ENCODE data around the gene CFL1. TPM values are rescaled to one million over a fixed set of nuclear protein-coding genes. Genes with fewer than 3 reads are reported as not detected.
A peak's percentile ranks its signal among the peaks of the same experiment; 100 is the strongest.

CFL1 gene
- total and polyA plus RNA-seq, 2 experiments from 2014 or later: 1,393 to 2,124 TPM

DNA sequence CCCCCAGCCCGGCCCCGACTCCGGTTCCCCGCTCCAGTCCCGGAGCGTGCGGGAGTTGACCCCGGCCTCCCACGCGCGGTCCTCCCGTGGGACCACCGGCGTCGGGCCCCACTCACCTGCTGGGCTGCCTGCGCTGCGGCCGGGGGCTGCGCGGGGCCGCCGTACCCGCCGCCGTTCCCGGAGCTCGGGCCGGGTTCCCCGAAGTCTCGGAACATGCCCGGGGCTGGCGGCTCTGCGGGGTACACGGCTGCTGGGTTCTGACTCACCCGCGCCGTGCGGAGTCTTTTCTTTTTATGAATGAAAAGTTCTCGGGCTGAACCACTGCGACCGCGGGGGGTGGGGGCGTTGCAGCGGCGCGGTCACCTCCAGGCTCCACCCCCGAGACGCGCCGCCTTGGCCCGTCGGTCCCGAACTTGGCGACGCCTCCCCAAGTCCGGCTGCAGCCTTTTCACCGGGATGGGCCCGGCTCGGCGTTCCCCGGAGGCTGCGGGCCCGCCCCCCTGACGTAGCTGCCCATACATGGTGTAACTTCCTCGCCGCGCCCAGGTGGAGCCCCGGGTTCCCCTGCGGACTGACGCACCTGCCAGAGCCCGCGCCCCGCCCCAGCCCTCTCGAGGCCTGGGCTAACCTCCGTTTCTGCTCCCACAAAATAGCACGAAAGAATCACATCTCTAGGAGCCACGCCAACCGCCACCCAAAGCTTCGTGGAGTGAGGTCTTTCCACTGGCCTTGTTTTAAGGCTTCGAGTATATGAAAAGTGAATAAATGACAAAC, 42.3 kb upstream of the CFL1 start, which contains the start of gene FOSL1:
Gene FOSL1, minus strand, starts transcription at position 264 of the 774 bp plus-strand sequence. Its CDS starts 49 bp downstream, at position 215.
- peak; percentile 89 for ATAC-seq
- peaks cover 7% of the 10 kb centered on the region; the same call in 2 of the 3 replicates for H3K4me1 Mint-ChIP-seq
- no peak for TF ChIP-seq ZNF114 (CRISPR knock-in tag; IDR thresholded peaks at IDR 0.05)
- TF ChIP-seq CREB1 (CRISPR knock-in tag; IDR thresholded peaks at IDR 0.05; ENCODE audit: low read depth): peak; percentile 91
- TF ChIP-seq POLR2AphosphoS5 (IDR thresholded peaks at IDR 0.05; ENCODE audit: low read depth): peak; percentile 39; the same call in 1 of the 2 replicates
- no peaks in the 10 kb centered on the region for H4K20me1 ChIP-seq (replicated peaks; ENCODE audit: insufficient read depth)
- H3K79me2 ChIP-seq (replicated peaks; ENCODE audit: insufficient read depth): no peaks in the 10 kb centered on the region
- peak within 1 kb of the TSS; percentile 85 for H3K4me2 ChIP-seq
- H3K27me3 ChIP-seq (ENCODE audit: insufficient read depth): peaks cover 59% of the 10 kb centered on the region
- H3K4me3 ChIP-seq: peak within 1 kb of the TSS; percentile 74
- H3K36me3 Mint-ChIP-seq (ENCODE audit: low read depth): peaks cover 1% of the 10 kb centered on the region; the same call in 1 of the 3 replicates
- H3F3A ChIP-seq (replicated peaks; ENCODE audit: low read depth): peaks cover 16% of the 10 kb centered on the region
- H3K4me1 ChIP-seq (ENCODE audit: insufficient read depth): peaks cover 8% of the 10 kb centered on the region
- H3K36me3 ChIP-seq (ENCODE audit: insufficient read depth): no peaks in the 10 kb centered on the region
- peak; percentile 98 for DNase-seq (ENCODE audit: low spot score)
- H3K27ac ChIP-seq (ENCODE audit: low read depth): no peak within 1 kb of the TSS
- H3K9me2 ChIP-seq (ENCODE audit: insufficient read depth): no peaks in the 10 kb centered on the region
- no peak within 1 kb of the TSS for H3K27ac Mint-ChIP-seq
- H3K4me3 Mint-ChIP-seq: peak within 1 kb of the TSS; percentile 74
- peaks cover 2% of the 10 kb centered on the region; the same call in 1 of the 3 replicates for H3K9me3 Mint-ChIP-seq
- H3K27me3 Mint-ChIP-seq (ENCODE audit: insufficient read depth, low read depth, poor library complexity): peaks cover 55% of the 10 kb centered on the region
- peak within 1 kb of the TSS; percentile 94 for H2AFZ ChIP-seq

DNA sequence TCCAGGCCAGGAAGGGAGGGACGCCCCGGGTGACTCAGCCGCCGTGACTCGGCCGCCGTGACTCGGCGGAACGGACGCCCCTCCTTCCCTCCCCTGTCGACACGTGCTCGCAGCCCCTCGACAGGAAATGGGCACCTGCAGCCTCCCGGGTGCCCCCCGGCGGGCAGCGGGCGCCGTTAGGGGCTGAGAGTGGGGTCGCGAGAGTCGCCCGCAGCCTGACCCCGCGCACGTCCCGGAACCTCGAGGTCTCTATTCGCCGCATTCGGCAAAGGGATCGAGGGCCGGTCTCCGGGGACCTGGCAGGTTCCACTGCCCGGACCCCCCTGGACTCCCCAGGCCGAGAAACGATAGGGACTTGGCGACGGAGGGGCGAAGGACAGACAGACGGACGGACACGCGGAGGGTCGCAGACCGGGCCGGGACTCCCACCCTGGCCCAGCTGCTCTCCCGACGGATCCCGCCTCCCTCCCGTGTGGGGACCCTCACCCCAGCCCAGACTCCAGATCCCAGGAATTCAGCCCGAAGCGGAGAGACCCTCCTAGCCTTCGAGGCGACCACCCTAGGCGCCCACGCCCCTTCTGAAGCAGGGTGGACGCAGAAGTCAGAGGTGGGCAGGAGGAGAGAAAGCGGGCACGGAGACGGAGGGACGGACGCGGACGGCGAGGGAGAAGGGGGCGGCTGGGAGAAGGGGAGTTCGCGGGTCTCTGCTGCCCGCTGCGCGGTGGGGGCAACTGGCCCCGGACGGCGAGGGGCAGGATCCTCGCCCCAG, 41.6 kb upstream of the CFL1 start:
- Mint-ChIP-seq H3K27ac (no peak overlapping the region), H3K36me3 (ENCODE audit: low read depth) (peaks cover 4% of the 10 kb centered on the region; the same call in 1 of the 3 replicates), H3K4me1 (peaks cover 7% of the 10 kb centered on the region; the same call in 2 of the 3 replicates), H3K9me3 (peaks cover 2% of the 10 kb centered on the region; the same call in 1 of the 3 replicates), H3K4me3 (peak overlapping the region; percentile 74), H3K27me3 (ENCODE audit: insufficient read depth, low read depth, poor library complexity) (peaks cover 54% of the 10 kb centered on the region)
- no peaks in the 10 kb centered on the region for H3K79me2 ChIP-seq (replicated peaks; ENCODE audit: insufficient read depth)
- H4K20me1 ChIP-seq (replicated peaks; ENCODE audit: insufficient read depth): no peaks in the 10 kb centered on the region
- ATAC-seq (peak; percentile 21), DNase-seq (ENCODE audit: low spot score) (peak; percentile 67)
- peak overlapping the region; percentile 85 for H3K4me2 ChIP-seq
- H3K4me3 ChIP-seq: peak overlapping the region; percentile 74
- H3K9me2 ChIP-seq (ENCODE audit: insufficient read depth): no peaks in the 10 kb centered on the region
- H3K27me3 ChIP-seq (ENCODE audit: insufficient read depth): peaks cover 56% of the 10 kb centered on the region
- no peaks in the 10 kb centered on the region for H3K36me3 ChIP-seq (ENCODE audit: insufficient read depth)
- peak overlapping the region; percentile 94 for H2AFZ ChIP-seq
- no peak overlapping the region for H3K27ac ChIP-seq (ENCODE audit: low read depth)
- H3F3A ChIP-seq (replicated peaks; ENCODE audit: low read depth): peaks cover 16% of the 10 kb centered on the region
- H3K4me1 ChIP-seq (ENCODE audit: insufficient read depth): peaks cover 8% of the 10 kb centered on the region
- TF ChIP-seq, protein P1, sequence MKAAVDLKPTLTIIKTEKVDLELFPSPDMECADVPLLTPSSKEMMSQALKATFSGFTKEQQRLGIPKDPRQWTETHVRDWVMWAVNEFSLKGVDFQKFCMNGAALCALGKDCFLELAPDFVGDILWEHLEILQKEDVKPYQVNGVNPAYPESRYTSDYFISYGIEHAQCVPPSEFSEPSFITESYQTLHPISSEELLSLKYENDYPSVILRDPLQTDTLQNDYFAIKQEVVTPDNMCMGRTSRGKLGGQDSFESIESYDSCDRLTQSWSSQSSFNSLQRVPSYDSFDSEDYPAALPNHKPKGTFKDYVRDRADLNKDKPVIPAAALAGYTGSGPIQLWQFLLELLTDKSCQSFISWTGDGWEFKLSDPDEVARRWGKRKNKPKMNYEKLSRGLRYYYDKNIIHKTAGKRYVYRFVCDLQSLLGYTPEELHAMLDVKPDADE (IDR thresholded peaks at IDR 0.05): 0 out of 2 replicates have a peak, but pooled peaks have one; percentile 29
- no peak for TF ChIP-seq CREB1 (CRISPR knock-in tag; IDR thresholded peaks at IDR 0.05; ENCODE audit: low read depth)
- peak; percentile 65 for TF ChIP-seq EZH2 (IDR thresholded peaks at IDR 0.05; ENCODE audit: low read depth, unreplicated experiment)
- no peak for TF ChIP-seq EZH2phosphoT487 (IDR thresholded peaks at IDR 0.05; ENCODE audit: unreplicated experiment)
- TF ChIP-seq ZNF462 (CRISPR knock-in tag; IDR thresholded peaks at IDR 0.05): no peak
- TF ChIP-seq JUNB (IDR thresholded peaks at IDR 0.05; ENCODE audit: unreplicated experiment): no peak

Data from GM23338 (cell line).